Measurements from ENCODE around the gene UBN2. TPM values are rescaled to one million over a fixed set of nuclear protein-coding genes. Genes with fewer than 3 reads are reported as not detected.

The UBN2 gene
- total RNA-seq, 4 donors from 2014 or later: 18.0 to 46.2 (median 22.6) TPM

DNA sequence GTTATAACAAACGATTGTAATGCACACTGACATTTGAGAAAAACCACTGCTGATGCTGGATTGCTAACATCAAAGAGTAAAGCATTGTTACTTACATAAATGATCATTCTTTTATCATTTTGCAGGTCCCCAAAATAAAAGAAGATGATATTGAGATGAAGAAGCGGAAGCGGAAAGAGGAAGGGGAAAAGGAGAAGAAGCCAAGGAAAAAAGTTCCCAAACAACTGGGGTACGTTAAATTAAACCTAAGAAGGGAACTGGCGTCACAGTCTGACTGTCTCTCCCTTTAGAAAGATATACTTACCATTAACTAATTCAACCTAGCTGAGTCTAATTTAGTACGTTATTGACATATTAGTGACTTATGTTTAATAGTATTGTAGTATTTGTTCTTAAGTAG is 28.1 kb downstream of the UBN2 start:
- Histone ChIP-seq H3K4me3 (no peak overlapping the region), H3K4me1 (no peaks in the 10 kb centered on the region), H3K9me3 (no peaks in the 10 kb centered on the region), H3K36me3 (peaks cover 0 to 48% (median 0%) of the 10 kb centered on the region in 3 donors), H3K27me3 (no peaks in the 10 kb centered on the region), H3K27ac (no peak overlapping the region)
- DNase-seq: no peak
- TF ChIP-seq, protein P1, sequence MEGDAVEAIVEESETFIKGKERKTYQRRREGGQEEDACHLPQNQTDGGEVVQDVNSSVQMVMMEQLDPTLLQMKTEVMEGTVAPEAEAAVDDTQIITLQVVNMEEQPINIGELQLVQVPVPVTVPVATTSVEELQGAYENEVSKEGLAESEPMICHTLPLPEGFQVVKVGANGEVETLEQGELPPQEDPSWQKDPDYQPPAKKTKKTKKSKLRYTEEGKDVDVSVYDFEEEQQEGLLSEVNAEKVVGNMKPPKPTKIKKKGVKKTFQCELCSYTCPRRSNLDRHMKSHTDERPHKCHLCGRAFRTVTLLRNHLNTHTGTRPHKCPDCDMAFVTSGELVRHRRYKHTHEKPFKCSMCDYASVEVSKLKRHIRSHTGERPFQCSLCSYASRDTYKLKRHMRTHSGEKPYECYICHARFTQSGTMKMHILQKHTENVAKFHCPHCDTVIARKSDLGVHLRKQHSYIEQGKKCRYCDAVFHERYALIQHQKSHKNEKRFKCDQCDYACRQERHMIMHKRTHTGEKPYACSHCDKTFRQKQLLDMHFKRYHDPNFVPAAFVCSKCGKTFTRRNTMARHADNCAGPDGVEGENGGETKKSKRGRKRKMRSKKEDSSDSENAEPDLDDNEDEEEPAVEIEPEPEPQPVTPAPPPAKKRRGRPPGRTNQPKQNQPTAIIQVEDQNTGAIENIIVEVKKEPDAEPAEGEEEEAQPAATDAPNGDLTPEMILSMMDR (IDR thresholded peaks at IDR 0.05): no peak
- TF ChIP-seq POLR2A (IDR thresholded peaks at IDR 0.05): no peak

DNA sequence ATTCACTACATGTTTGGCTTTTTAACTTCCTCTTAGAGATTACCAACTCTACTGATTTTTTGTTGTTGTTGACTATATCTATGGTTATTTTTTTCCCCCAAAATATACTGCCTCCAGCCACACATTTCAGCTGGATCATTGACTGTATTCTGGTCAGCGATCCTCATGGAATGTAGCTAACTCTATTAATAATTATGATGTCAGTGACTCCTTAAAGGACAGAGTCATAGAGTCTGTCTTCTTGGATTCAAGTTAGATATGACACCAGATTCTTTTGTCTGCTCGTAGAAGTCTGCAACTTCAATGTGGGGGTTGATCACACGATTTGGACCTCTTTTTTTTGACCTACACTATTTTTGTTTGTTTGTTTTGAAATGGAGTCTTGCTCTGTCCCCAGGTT is 33.2 kb downstream of the UBN2 start:
- H3K27me3 ChIP-seq: no peaks in the 10 kb centered on the region
- TF ChIP-seq, protein P1 (IDR thresholded peaks at IDR 0.05): no peak
- no peak for TF ChIP-seq POLR2A (IDR thresholded peaks at IDR 0.05)

DNA sequence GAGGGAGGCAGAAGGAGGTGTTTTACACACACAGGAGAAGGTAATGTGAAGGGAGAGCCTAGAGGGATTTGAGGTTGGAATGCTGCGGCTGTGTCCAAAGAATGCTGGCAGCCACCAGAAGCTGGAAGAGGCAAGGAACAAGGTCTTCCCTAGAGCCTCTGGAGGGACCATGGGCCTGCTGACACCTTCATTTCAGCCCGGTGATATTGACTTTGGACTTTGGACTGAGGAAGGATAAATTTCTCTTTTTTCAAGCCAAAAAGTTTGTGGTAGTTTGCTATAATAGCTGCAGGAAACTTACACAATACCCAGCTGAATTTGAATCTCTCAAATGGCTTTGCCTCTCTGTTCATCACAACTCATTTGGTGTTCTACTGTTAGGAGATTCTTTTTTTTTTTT is 34.6 kb downstream of the UBN2 start:
- no peak for TF ChIP-seq POLR2A (IDR thresholded peaks at IDR 0.05)
- TF ChIP-seq, protein P1 (IDR thresholded peaks at IDR 0.05): no peak
- no peaks in the 10 kb centered on the region for H3K9me3 ChIP-seq
- H3K27ac ChIP-seq: no peak overlapping the region
- peaks cover 0 to 84% (median 0%) of the 10 kb centered on the region in 3 donors for H3K36me3 ChIP-seq
- DNase-seq: no peak
- no peaks in the 10 kb centered on the region for H3K27me3 ChIP-seq
- no peak overlapping the region for H3K4me3 ChIP-seq
- no peaks in the 10 kb centered on the region for H3K4me1 ChIP-seq

More for the DNA sequence above, 33.2 kb downstream of the UBN2 start:
- Histone ChIP-seq H3K27ac (no peak overlapping the region), H3K9me3 (no peaks in the 10 kb centered on the region), H3K36me3 (peaks cover 0 to 85% (median 0%) of the 10 kb centered on the region in 3 donors), H3K4me1 (no peaks in the 10 kb centered on the region), H3K4me3 (no peak overlapping the region)
- DNase-seq: no peak

DNA sequence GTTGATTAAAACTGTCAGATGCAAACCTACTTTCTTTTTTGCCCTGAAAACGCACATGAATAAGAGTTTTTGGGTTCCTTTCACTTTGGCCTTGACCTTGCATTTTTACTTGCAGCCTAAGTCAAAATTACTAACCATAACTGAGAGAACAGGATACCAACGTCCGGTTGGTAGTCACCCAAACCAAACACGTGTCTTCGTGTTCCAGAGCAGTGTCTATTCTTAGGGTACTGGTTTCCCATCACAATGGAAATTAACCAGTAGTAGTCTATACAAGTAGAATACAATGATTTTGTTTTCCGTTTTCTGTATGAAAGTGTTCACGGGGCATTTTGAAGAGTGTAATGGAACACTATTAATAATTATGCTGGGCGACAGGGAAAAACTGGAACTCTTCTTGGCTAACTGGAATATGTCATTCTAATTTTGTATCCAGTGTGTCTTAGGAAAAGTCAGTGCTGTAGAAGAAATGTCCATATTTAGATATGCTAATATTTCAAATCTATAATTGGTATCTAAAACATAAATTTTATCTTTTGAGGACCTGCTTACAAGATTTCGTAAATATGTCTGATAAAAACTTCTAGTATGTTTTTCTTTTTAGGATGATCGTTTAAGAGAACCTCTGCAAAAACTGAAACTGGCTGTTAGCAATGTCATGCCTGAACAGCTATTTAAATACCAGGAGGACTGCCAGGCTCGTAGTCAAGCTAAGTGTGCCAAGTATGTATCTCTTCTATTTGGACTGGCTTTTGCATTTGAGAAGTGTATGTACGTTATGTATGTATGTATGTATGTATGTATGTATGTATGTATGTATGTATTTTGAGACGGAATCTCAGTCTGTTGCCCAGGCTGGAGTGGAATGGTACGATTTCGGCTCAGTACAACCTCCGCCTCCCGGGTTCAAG is 40.9 kb downstream of the UBN2 start:
- Histone ChIP-seq H3K27me3 (no peaks in the 10 kb centered on the region), H3K4me1 (no peaks in the 10 kb centered on the region), H3K36me3 (peaks cover 0 to 94% (median 0%) of the 10 kb centered on the region in 3 donors), H3K27ac (peak overlapping the region in 1 of 4 donors; percentile 6), H3K9me3 (no peaks in the 10 kb centered on the region), H3K4me3 (no peak overlapping the region)
- DNase-seq: no peak
- TF ChIP-seq, protein P1 (IDR thresholded peaks at IDR 0.05): no peak
- TF ChIP-seq POLR2A (IDR thresholded peaks at IDR 0.05): no peak

DNA sequence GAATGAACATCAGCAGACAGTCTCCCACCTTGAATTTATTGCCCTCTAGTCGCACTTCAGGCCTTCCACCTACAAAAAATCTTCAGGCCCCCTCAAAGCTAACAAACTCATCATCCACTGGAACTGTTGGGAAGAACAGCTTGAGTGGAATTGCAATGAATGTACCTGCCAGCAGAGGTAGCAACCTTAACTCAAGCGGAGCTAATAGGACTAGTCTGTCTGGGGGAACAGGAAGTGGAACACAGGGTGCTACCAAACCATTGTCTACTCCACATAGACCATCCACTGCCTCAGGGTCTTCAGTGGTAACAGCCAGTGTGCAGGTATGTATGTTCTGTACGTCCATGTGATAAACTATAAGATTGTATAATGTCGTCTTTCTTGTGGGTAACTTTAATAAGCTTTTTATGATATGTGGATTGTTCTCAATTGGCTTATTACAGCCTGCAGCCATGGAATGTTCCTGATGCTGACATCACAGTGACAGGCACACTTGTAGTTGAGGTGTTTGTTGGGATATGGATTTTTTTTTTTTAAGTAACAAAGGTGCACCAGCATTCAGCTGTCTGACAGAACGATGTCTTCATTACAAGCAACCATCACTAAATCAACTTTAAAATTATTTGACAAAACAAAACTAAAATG is 53.3 kb downstream of the UBN2 start:
- no peak for DNase-seq
- H3K9me3 ChIP-seq: no peaks in the 10 kb centered on the region
- TF ChIP-seq, protein P1 (IDR thresholded peaks at IDR 0.05): peak in 2 of 6 experiments; percentile 30 to 34
- TF ChIP-seq POLR2A (IDR thresholded peaks at IDR 0.05): no peak
- no peak overlapping the region for H3K27ac ChIP-seq
- H3K36me3 ChIP-seq: peaks cover 0 to 46% (median 0%) of the 10 kb centered on the region in 3 donors
- no peak overlapping the region for H3K4me3 ChIP-seq
- no peaks in the 10 kb centered on the region for H3K4me1 ChIP-seq
- H3K27me3 ChIP-seq: no peaks in the 10 kb centered on the region

Measured in Peyer's patch (tissue), 4 donors.